ENCODE results near the gene RYR2. TPM values are rescaled to one million over a fixed set of nuclear protein-coding genes. Genes with fewer than 3 reads are reported as not detected.

Gene RYR2
- total and polyA plus RNA-seq, 2 of the 8 experiments (the other 6 are each of a cell fraction or from before 2014, with no cell fraction given) = 1.3 to 4.4 TPM

GRCh38 chr1:237717106-237717505, 675.1 kb downstream of the RYR2 start:
- no peak overlapping the region for H2BK12ac ChIP-seq (ENCODE audit: low read depth, low read length)
- ChIA-PET POLR2A (ENCODE audit: partially characterized antibody) (no interaction called here), CTCF (ENCODE audit: partially characterized antibody) (no interaction called here)
- WGBS, 2 experiments (ENCODE audit: extremely low coverage in 1 of 2, insufficient coverage in 1 of 2, insufficient read length in 1 of 2, insufficient replicate concordance in 2 of 2, low coverage in 1 of 2, low lambda C conversion rate in 2 of 2, missing lambda C conversion rate in 1 of 2) = 94% methylated on average over 5 of the region's 5 CpGs; no CpG with 5 or more reads in 1 of the 2 experiments
- no peak overlapping the region for H3K56ac ChIP-seq (replicated peaks; ENCODE audit: insufficient read length, low read depth, low read length)
- no peak overlapping the region for H3K14ac ChIP-seq (ENCODE audit: insufficient read length)
- H3K9ac ChIP-seq (replicated peaks in 1 of 4; ENCODE audit: extremely low read depth in 1 of 4, low read depth in 3 of 4, low read length in 3 of 4) = no peak overlapping the region
- no peak overlapping the region for H2AFZ ChIP-seq (ENCODE audit: low read length)
- H4K5ac ChIP-seq (ENCODE audit: insufficient read length, low read depth, low read length) = no peak overlapping the region
- H3K79me2 ChIP-seq (ENCODE audit: control insufficient read depth in 1 of 2, insufficient read depth in 2 of 2, low read length in 2 of 2) = no peaks in the 10 kb centered on the region
- H2BK20ac ChIP-seq (ENCODE audit: low read length) = no peak overlapping the region
- no peak overlapping the region for H2BK5ac ChIP-seq (ENCODE audit: low read depth, low read length)
- H2BK120ac ChIP-seq (replicated peaks; ENCODE audit: low read depth, low read length) = no peak overlapping the region
- no peak for FAIRE-seq
- H3K9me3 ChIP-seq (ENCODE audit: insufficient read depth in 2 of 2, low read depth in 1 of 2, low read length in 1 of 2) = no peaks in the 10 kb centered on the region
- H4K91ac ChIP-seq (replicated peaks; ENCODE audit: insufficient read length, low read length) = no peak overlapping the region
- H2BK15ac ChIP-seq (ENCODE audit: low read length) = no peak overlapping the region
- no peak overlapping the region for H3K27ac ChIP-seq (ENCODE audit: low read depth, low read length)
- no peaks in the 10 kb centered on the region for H3K23me2 ChIP-seq (ENCODE audit: low read depth, low read length)
- H4K20me1 ChIP-seq (replicated peaks in 1 of 2; ENCODE audit: control insufficient read depth in 1 of 2, insufficient read depth in 2 of 2, low read length in 2 of 2) = no peaks in the 10 kb centered on the region
- no peak overlapping the region for H3K4ac ChIP-seq (replicated peaks; ENCODE audit: insufficient read length, low read depth, low read length)
- no peak overlapping the region for H3K18ac ChIP-seq (ENCODE audit: extremely low read depth, low read length)
- no peaks in the 10 kb centered on the region for H3K36me3 ChIP-seq (ENCODE audit: control insufficient read depth in 2 of 4, insufficient read depth in 4 of 4, low read length in 3 of 4)
- DNase-seq (ENCODE audit: low read depth in 1 of 2, low spot score in 2 of 2) = no peak
- no peak overlapping the region for H3K4me3 ChIP-seq (ENCODE audit: extremely low read depth in 1 of 4, insufficient read depth in 2 of 4, low read depth in 3 of 4, low read length in 4 of 4)
- H3K23ac ChIP-seq (ENCODE audit: insufficient read length) = no peak overlapping the region
- no peaks in the 10 kb centered on the region for H3K4me1 ChIP-seq (replicated peaks in 1 of 4; ENCODE audit: control insufficient read depth in 3 of 4, insufficient read depth in 4 of 4, low read length in 3 of 4)
- H3K79me1 ChIP-seq (ENCODE audit: low read depth, low read length) = no peaks in the 10 kb centered on the region
- H2AK5ac ChIP-seq (ENCODE audit: low read depth, low read length) = no peak overlapping the region
- H3K4me2 ChIP-seq (ENCODE audit: insufficient read depth in 1 of 2, low read depth in 2 of 2, low read length in 2 of 2) = no peak overlapping the region
- no peaks in the 10 kb centered on the region for H3K27me3 ChIP-seq (replicated peaks in 1 of 4; ENCODE audit: control insufficient read depth in 3 of 4, extremely low read depth in 1 of 4, insufficient read depth in 3 of 4, low read length in 3 of 4)
- no peak overlapping the region for H4K8ac ChIP-seq (ENCODE audit: extremely low read depth, insufficient read depth, low read length)
- TF ChIP-seq SRF (IDR thresholded peaks at IDR 0.05; ENCODE audit: low read depth, low read length) (no peak), MAFK (IDR thresholded peaks at IDR 0.05; ENCODE audit: low read depth, low read length) (no peak), EGR1 (IDR thresholded peaks at IDR 0.05; ENCODE audit: borderline replicate concordance, low read depth, low read length) (no peak), TAF7 (optimal IDR thresholded peaks at IDR 0.05; ENCODE audit: borderline replicate concordance, low read depth, low read length) (no peak), HDAC6 (IDR thresholded peaks at IDR 0.05; ENCODE audit: low read depth, low read length) (no peak), CTBP2 (IDR thresholded peaks at IDR 0.05; ENCODE audit: borderline replicate concordance, insufficient read depth, insufficient read length, low read length) (no peak), SP1 (IDR thresholded peaks at IDR 0.05; ENCODE audit: low read depth, low read length) (no peak), ZNF274 (IDR thresholded peaks at IDR 0.05; ENCODE audit: borderline replicate concordance, extremely low read depth, low read length) (no peak), TEAD4 (IDR thresholded peaks at IDR 0.05; ENCODE audit: low read depth, low read length) (no peak), TAF1 (IDR thresholded peaks at IDR 0.05; ENCODE audit: low read depth, low read length) (no peak), YY1 (IDR thresholded peaks at IDR 0.05; ENCODE audit: low read depth, low read length) (no peak), RAD21 (IDR thresholded peaks at IDR 0.05 in 1 of 2, conservative IDR thresholded peaks at IDR 0.05 in 1 of 2; ENCODE audit: low read depth in 2 of 2, low read length in 2 of 2) (no peak), E2F6 (IDR thresholded peaks at IDR 0.05) (no peak), POLR2AphosphoS5 (IDR thresholded peaks at IDR 0.05; ENCODE audit: low read depth, low read length) (no peak)
